HG02870 (cell line): ENCODE data around the gene BLID.

Experiments
- ATAC-seq: cut with Tn5 transposase; IDR thresholded peaks from one replicate; pipeline ENCODE4 v1.9.1; 2021; ENCODE audit warnings: mild to moderate bottlenecking, moderate library complexity; ENCODE audit not compliant: unreplicated experiment

The BLID gene

DNA sequence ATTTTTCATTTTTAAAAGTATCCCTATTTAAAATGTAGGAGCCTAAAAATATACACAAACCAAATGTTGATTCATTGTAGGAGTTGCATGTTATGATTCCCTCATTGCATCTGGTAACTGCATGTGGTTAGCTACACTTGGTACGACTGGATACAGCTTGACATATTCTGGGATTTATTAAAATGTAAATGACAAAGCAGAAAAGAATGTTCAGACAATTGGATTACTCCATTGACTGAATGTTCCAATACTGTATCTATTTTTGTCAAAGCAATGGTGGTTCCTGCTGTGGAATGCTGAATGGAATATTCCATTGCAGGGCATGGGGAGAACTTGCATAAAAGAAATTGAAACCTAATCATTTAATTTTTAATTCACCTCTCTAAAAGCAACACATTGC lies 30.8 kb downstream of the BLID start:
- ATAC-seq = no peak

DNA sequence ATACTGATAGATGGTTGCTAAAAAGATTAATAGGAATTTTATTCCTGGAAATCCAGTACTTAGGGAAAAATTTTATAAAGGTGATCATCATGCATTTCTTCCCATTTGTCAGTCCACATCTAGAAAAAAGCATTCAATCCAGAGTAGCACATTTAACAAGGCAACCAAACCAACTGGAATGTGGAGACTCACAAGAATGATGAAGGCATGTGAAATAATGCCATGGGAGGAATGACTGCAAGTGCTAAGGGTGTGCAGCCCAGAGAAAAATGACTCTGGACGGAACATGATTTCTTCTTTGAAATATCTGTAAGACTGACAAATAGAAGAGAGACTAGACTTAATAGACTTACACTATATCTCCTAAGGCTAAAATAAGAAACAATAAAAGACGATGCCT lies 33.8 kb downstream of the BLID start:
- ATAC-seq = no peak

DNA sequence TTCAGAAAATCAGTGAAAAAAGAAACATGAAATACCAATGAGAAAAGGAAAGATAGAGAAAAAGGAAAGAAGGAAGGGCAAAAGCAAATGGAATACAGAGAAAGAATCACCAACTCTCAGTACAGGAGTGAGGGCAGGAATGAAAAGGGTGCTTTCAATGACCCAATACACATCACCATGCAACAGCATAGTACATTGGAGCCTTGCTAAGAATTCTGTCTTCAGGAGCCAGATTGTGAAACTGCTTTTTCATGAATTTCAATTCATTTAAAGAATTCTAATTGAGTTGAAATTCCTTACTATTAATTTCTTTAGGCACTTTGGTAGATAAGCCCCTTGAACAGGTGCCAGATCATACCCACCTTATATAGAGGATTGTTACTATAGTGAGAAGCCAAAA lies 34.9 kb downstream of the BLID start:
- no peak for ATAC-seq

DNA sequence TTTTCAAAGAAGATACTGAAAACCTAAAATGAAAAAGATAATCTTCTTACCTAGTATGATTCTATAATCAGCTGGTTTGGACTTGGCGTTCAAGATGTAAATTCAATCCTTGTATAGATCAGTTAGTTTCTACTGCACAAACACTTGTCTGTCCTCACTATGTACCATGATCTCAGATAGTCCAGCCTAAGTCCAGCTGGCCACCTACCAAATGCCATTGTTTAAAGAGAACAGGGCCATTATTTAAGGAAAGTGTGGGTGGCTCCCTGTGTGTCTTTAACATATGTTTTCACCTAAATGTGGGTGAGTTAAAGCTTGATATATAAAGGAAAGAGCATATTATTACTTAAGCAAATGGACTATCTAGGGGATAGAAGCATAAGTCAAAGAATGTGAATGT lies 38.6 kb downstream of the BLID start:
- ATAC-seq = no peak

DNA sequence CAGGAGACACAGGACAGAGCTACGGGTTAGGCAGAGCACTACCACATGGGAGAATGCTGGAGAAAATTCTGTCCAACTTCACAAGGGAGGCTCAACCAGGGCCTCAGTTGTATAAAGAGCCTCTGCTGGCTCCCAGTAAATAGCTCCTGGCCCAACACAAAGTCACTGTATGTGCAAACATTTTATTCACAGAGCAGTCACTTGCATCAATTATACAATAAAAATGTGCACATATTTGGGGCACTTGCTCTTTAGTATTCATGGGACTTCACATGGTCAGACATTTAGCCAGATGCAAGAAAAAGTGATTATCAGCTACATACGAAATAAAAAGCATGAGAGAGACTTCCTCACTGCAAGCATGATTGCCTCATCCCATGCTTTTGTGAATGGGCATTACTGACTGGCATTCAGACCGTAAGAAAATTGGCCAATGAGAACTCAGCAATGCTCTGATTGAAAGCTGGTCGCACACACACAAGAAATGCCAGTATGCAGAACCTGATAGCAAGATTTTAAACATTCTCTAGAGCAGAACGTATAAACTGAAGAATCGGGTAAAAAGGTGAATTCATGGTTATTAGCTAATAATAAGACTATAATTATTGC lies 39.4 kb downstream of the BLID start:
- ATAC-seq = no peak

DNA sequence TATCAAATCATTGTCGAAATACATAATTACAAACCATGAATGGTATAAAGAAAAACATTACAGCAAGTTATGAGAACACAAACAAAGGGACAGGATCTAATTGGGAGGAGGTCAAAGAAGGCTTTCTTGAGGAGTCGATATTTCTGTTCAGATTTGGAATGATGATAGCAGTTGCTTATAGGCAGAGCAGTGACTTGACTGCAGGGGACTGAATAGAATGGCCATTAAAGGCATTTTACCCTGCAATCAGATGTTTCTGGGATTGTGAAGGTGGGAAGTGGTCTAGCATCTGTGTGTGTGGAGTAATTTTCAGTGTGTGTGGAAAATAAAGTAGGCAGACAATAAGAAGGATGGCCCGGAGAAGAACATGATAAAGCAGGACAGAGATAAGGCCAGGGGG lies 41.0 kb downstream of the BLID start:
- no peak for ATAC-seq

DNA sequence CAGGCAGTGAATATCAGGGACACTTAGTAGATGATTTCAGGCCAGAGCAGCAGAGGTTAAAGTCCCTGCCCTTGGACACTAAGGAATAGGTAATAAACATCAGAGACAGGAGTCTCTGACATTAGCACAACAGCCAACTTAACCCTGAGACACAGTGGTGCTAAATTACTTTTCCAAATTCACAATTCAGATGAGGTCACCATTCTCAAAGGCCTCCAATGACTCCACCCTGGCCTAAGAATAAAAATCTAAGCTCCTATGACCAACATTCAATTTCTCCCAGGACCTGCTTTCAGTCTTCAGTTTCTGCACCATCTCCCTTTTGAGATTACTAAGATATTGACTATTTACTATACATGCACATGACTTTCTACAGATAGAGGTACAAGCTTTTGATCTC lies 42.0 kb downstream of the BLID start:
- ATAC-seq = no peak

DNA sequence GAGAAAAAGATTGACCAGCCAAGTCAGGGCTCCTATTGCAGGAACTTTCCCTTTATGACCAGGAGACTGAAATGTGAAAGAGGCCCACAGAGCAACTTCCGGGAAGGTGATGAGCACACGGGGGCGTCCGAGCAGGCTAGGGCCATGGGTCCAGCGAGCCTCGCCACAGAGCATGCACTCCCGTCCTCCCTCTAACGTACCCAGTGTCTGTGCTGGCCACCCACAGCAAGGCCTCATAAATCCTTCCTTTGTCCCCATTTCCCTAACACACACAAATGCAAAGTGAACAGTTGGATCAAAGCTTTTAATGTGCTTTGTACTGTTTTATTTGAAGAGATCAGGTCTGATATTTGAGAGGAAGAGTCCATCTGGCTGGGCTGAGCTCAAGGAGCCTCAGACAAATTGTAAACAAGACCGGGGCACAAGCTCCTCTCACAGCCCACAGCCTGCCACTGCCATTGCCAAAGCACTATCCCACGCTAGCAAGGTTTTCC lies 44.3 kb downstream of the BLID start:
- no peak for ATAC-seq

DNA sequence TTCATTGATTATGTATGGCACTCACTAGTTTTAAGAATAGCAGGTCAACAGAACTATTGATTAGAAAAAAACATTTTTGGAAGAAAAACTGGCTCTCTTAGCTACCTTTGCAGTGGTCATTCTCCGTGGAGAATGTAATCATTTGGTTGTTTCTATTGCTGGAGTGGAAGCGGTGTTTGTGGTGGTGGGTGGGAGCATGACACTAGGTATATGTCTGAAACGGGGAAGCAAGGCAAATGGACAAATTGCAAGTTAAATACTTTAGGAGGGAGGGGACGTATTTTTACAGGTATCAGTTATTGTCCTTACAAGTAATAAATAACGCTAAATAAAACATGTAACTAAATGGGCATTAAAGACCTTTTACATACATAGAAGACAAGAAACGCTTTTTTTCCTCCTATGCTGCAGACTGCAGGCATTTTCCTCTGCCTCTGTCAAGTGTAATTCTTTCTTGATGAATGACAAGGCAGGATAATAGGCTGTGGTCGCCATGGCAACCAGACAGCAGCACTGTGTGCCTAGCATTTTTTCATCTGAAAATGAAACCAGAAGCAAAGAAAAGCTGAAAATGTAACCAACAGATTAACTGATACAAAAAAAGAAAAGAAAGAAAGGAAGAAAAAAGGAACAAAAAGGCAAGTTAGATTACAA lies 46.2 kb downstream of the BLID start:
- ATAC-seq = no peak

DNA sequence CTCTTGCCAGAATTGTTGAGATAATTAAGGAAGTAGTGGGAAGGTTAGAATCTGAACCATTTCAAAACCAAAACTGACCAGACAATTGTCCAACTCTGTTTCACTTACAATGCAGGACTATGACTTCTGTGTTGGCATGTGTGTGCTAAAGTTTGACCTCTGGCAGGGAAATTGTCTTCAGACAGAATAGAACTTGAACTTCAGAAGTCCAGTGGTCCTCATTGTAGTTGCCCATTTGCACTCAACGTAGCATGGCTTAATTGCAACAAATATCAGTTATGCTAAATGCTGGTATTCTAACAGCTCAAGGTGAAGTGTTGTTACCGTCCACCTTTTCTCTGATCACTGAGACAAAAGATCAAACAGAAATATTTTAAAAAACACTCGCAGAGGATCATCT lies 47.2 kb downstream of the BLID start:
- ATAC-seq = no peak

DNA sequence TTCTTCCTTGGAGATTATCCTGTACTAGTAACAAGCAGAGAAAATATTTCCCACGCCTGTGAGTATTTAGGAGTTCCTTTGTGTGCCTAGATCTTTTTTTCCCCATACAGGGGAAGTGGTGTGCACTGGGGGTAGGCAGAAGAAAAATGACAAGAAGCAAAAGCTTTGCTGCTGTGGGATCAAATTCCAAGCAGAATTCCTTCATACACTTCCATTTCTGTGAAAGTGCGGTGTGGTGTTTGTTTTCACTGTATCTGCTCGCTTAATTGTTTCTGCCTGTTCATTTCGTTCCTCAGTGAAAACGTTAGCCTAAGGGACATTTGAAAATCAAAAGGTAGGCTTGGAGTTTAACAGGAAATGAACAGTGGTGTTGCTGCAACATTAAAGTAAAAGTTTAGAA lies 47.9 kb downstream of the BLID start:
- ATAC-seq = no peak
